Karpas-422 (cell line): ENCODE measurements around the gene MAP3K7CL. TPM values are rescaled to one million over a fixed set of nuclear protein-coding genes. Genes with fewer than 3 reads are reported as not detected.

Experiments
- DNase-seq: peaks from one replicate; pipeline ENCODE4 v3.0.0-alpha.2; 2015
- H2AFZ ChIP-seq: fragments of 200-600 bp; sonication (generic); 2 replicates; pipeline ENCODE4 v1.6.1; 2014; ENCODE audit warnings: antibody characterized with exemption, low read length, mixed read lengths
- H3K27ac ChIP-seq: fragments of 200-600 bp; sonication (generic); 2 replicates; pipeline ENCODE4 v1.5.1; 2014; ENCODE audit warnings: mild to moderate bottlenecking, low read length, moderate library complexity
- H3K27me3 ChIP-seq: fragments of 200-600 bp; sonication (generic); 2 replicates; pipeline ENCODE4 v1.6.1; 2014; ENCODE audit warnings: low read length, mixed read lengths
- H3K36me3 ChIP-seq: fragments of 200-600 bp; sonication (generic); 2 replicates; pipeline ENCODE4 v1.6.1; 2014; ENCODE audit warnings: low read length, mixed read lengths; ENCODE audit not compliant: insufficient read depth
- H3K4me1 ChIP-seq: fragments of 200-600 bp; sonication (generic); 2 replicates; pipeline ENCODE4 v1.6.1; 2014; ENCODE audit warnings: mild to moderate bottlenecking, low read length, mixed read lengths
- H3K4me2 ChIP-seq: fragments of 200-600 bp; sonication (generic); 2 replicates; pipeline ENCODE4 v1.6.1; 2014; ENCODE audit warnings: low read length, low read depth, mild to moderate bottlenecking; ENCODE audit not compliant: poor library complexity, severe bottlenecking
- H3K4me3 ChIP-seq: fragments of 200-600 bp; sonication (generic); 2 replicates; pipeline ENCODE4 v1.5.1; 2014; ENCODE audit warnings: mild to moderate bottlenecking, antibody characterized with exemption, low read length, mixed read lengths
- H3K79me2 ChIP-seq: fragments of 200-600 bp; sonication (generic); 2 replicates; pipeline ENCODE4 v1.6.1; 2014; ENCODE audit warnings: mild to moderate bottlenecking, low read length, mixed read lengths
- H3K9ac ChIP-seq: fragments of 200-600 bp; sonication (generic); 2 replicates; pipeline ENCODE4 v1.6.0; 2014; ENCODE audit warnings: low read length
- H3K9me2 ChIP-seq: fragments of 200-600 bp; sonication (generic), shearing (Covaris generic); replicated peaks from 2 replicates; pipeline ENCODE4 v1.6.0; 2014; ENCODE audit warnings: mild to moderate bottlenecking, low read length, moderate library complexity; ENCODE audit not compliant: insufficient read depth
- H3K9me3 ChIP-seq: fragments of 300-700, 200-600 bp; sonication (generic); 2 replicates; pipeline ENCODE4 v1.6.1; 2014; ENCODE audit warnings: low read length, mixed read lengths
- H4K20me1 ChIP-seq: fragments of 200-600 bp; sonication (generic); 2 replicates; pipeline ENCODE4 v1.6.1; 2014; ENCODE audit warnings: mild to moderate bottlenecking, antibody characterized with exemption, low read length, low read depth; ENCODE audit not compliant: insufficient read depth
- total RNA-seq: library from RNA; depleted of rRNA; stranded (reverse); fragments of >200 nt; shearing (Covaris generic); gene quantifications from 2 replicates; pipeline ENCODE4 v1.2.3, GENCODE V29; 2014; ENCODE audit warnings: low replicate concordance

Gene MAP3K7CL
- total RNA-seq, 1 experiment from 2014 or later: 38.3 TPM

GRCh38 chr21:29144736-29145353 is 14.4 kb downstream of the MAP3K7CL start:
- no peak overlapping the region for H3K4me3 ChIP-seq
- no peaks in the 10 kb centered on the region for H3K9me3 ChIP-seq
- DNase-seq: no peak
- H3K4me2 ChIP-seq: no peak overlapping the region
- H3K36me3 ChIP-seq: no peaks in the 10 kb centered on the region
- H3K9me2 ChIP-seq: no peaks in the 10 kb centered on the region; the same call in 1 of the 2 replicates
- no peak overlapping the region for H3K27ac ChIP-seq
- no peaks in the 10 kb centered on the region for H4K20me1 ChIP-seq
- H3K27me3 ChIP-seq: no peaks in the 10 kb centered on the region
- peaks cover 4% of the 10 kb centered on the region; the same call in 1 of the 2 replicates for H3K79me2 ChIP-seq
- no peak overlapping the region for H2AFZ ChIP-seq
- H3K9ac ChIP-seq: no peak overlapping the region
- H3K4me1 ChIP-seq: peaks cover 14% of the 10 kb centered on the region

DNA sequence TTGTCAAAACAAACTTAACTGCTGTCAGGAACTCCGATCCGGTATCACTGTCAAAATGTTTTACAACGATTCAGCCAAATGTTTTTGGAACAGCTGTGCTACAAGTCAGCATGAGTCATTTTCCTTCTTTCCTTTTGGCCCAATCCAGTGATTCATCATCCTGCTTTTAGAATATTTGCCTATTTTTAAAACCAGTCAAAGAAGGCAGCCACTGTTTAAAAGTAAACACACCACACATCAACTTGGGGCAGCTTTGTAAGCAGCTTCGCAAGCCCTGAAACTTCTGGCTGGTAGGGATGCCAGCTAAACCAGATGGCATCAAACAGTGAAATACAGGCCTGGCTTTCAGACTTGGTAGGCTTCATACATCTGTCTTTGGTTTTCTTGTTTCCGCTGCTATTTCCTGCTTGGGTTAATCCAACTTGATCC is 14.9 kb downstream of the MAP3K7CL start:
- no peak overlapping the region for H3K4me3 ChIP-seq
- H4K20me1 ChIP-seq: no peaks in the 10 kb centered on the region
- H3K9me3 ChIP-seq: no peaks in the 10 kb centered on the region
- H3K4me2 ChIP-seq: no peak overlapping the region
- H2AFZ ChIP-seq: no peak overlapping the region
- no peak for DNase-seq
- peaks cover 4% of the 10 kb centered on the region; the same call in 1 of the 2 replicates for H3K79me2 ChIP-seq
- no peaks in the 10 kb centered on the region for H3K27me3 ChIP-seq
- H3K27ac ChIP-seq: no peak overlapping the region
- H3K9ac ChIP-seq: no peak overlapping the region
- H3K4me1 ChIP-seq: peaks cover 13% of the 10 kb centered on the region
- no peaks in the 10 kb centered on the region; the same call in 1 of the 2 replicates for H3K9me2 ChIP-seq
- H3K36me3 ChIP-seq: no peaks in the 10 kb centered on the region

- Histone ChIP-seq H3K4me2 (no peak overlapping the region), H3K9me3 (no peaks in the 10 kb centered on the region), H3K9ac (no peak overlapping the region)
Observed at GRCh38 chr21:29145852-29146453, 15.5 kb downstream of the MAP3K7CL start.

GRCh38 chr21:29146726-29147125 is 16.3 kb downstream of the MAP3K7CL start:
- H3K4me3 ChIP-seq: no peak overlapping the region
- no peaks in the 10 kb centered on the region for H4K20me1 ChIP-seq
- no peak overlapping the region for H3K4me2 ChIP-seq
- DNase-seq: no peak
- no peaks in the 10 kb centered on the region for H3K27me3 ChIP-seq
- H3K4me1 ChIP-seq: no peaks in the 10 kb centered on the region
- H3K36me3 ChIP-seq: no peaks in the 10 kb centered on the region
- H3K79me2 ChIP-seq: peaks cover 4% of the 10 kb centered on the region; the same call in 1 of the 2 replicates
- H3K27ac ChIP-seq: no peak overlapping the region
- H3K9me3 ChIP-seq: no peaks in the 10 kb centered on the region
- H3K9ac ChIP-seq: no peak overlapping the region
- H2AFZ ChIP-seq: no peak overlapping the region
- no peaks in the 10 kb centered on the region; the same call in 1 of the 2 replicates for H3K9me2 ChIP-seq

More at GRCh38 chr21:29145852-29146453, 15.5 kb downstream of the MAP3K7CL start:
- no peak for DNase-seq
- Histone ChIP-seq H3K27ac (no peak overlapping the region), H3K36me3 (no peaks in the 10 kb centered on the region), H4K20me1 (no peaks in the 10 kb centered on the region), H3K79me2 (peaks cover 4% of the 10 kb centered on the region; the same call in 1 of the 2 replicates), H3K27me3 (no peaks in the 10 kb centered on the region), H2AFZ (no peak overlapping the region), H3K9me2 (no peaks in the 10 kb centered on the region; the same call in 1 of the 2 replicates), H3K4me1 (peaks cover 7% of the 10 kb centered on the region), H3K4me3 (no peak overlapping the region)

DNA sequence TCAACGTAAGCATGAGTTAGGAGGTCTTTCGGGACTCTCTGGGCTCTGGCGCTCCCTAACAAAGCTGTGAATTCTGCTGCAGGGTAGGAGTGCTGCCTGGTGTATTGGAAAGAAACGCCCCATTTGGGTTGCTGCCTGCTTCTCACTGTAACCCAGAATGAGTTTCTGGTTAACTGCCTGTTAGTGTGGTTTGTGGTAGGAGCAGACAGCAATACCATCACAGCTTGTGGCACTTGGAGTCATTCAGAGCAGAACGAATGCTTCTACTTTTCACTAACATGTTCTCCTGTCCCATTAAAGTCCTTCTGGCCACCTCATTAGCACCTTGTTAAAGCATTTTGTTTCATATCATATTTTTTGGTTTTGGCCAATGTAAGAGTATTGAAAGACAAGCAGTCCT is 18.1 kb downstream of the MAP3K7CL start:
- Histone ChIP-seq H4K20me1 (no peaks in the 10 kb centered on the region), H3K9me2 (no peaks in the 10 kb centered on the region; the same call in none of the 2 replicates), H2AFZ (no peak overlapping the region), H3K4me3 (no peak overlapping the region), H3K9ac (no peak overlapping the region), H3K9me3 (no peaks in the 10 kb centered on the region), H3K4me2 (no peak overlapping the region), H3K4me1 (no peaks in the 10 kb centered on the region), H3K79me2 (peaks cover 4% of the 10 kb centered on the region; the same call in 1 of the 2 replicates), H3K27me3 (no peaks in the 10 kb centered on the region), H3K27ac (no peak overlapping the region), H3K36me3 (no peaks in the 10 kb centered on the region)
- no peak for DNase-seq

DNA sequence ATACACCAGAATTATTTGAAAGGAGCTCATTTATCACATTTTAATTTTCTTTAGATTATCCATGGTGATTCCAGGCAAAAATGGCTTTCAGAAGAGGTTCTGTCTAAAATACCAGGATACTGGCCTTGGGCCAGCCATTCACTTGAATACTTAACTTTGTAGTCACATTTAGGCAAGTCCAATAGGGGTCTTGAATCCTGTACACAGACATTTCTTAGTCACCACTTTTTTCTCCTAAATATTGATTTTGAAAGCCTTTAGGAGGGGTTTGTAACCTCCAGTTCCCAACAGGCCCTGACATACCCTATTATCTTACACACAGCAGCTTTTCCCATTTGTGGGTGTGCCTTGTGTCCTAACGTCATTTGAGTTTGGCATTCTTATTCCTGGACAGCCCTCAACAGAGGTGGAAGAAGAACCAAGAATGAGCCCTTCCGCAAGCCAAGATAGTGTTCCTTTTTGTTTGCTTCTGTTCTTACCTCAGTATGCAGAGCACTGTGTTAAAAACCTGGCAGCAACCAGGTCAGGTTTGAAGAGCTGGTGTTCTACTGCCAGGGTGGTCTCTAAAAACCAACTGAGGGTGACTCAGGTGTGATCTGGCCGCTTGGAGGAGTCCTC is 19.5 kb downstream of the MAP3K7CL start:
- Histone ChIP-seq H3K79me2 (peaks cover 4% of the 10 kb centered on the region; the same call in 1 of the 2 replicates), H4K20me1 (no peaks in the 10 kb centered on the region), H3K36me3 (no peaks in the 10 kb centered on the region), H2AFZ (no peak overlapping the region), H3K9me3 (no peaks in the 10 kb centered on the region), H3K4me2 (no peak overlapping the region), H3K9ac (no peak overlapping the region), H3K27me3 (no peaks in the 10 kb centered on the region), H3K27ac (no peak overlapping the region), H3K4me1 (no peaks in the 10 kb centered on the region), H3K4me3 (no peak overlapping the region), H3K9me2 (no peaks in the 10 kb centered on the region; the same call in none of the 2 replicates)
- no peak for DNase-seq

GRCh38 chr21:29151931-29152330 is 21.5 kb downstream of the MAP3K7CL start:
- no peaks in the 10 kb centered on the region for H4K20me1 ChIP-seq
- no peak overlapping the region for H3K27ac ChIP-seq
- no peaks in the 10 kb centered on the region for H3K27me3 ChIP-seq
- H3K9me3 ChIP-seq: no peaks in the 10 kb centered on the region
- H3K9ac ChIP-seq: no peak overlapping the region
- DNase-seq: no peak
- H3K4me1 ChIP-seq: no peaks in the 10 kb centered on the region
- H3K9me2 ChIP-seq: no peaks in the 10 kb centered on the region; the same call in none of the 2 replicates
- no peak overlapping the region for H3K4me3 ChIP-seq
- no peaks in the 10 kb centered on the region for H3K36me3 ChIP-seq
- H2AFZ ChIP-seq: no peak overlapping the region
- no peak overlapping the region for H3K4me2 ChIP-seq
- peaks cover 4% of the 10 kb centered on the region; the same call in 1 of the 2 replicates for H3K79me2 ChIP-seq

- no peak for DNase-seq
- Histone ChIP-seq H2AFZ (no peak overlapping the region), H3K9me3 (no peaks in the 10 kb centered on the region), H3K4me1 (no peaks in the 10 kb centered on the region), H3K9me2 (no peaks in the 10 kb centered on the region; the same call in none of the 2 replicates), H3K27ac (no peak overlapping the region), H3K4me3 (no peak overlapping the region), H3K79me2 (no peaks in the 10 kb centered on the region), H3K36me3 (no peaks in the 10 kb centered on the region), H3K9ac (no peak overlapping the region), H3K4me2 (no peak overlapping the region), H3K27me3 (no peaks in the 10 kb centered on the region), H4K20me1 (no peaks in the 10 kb centered on the region)
Observed at GRCh38 chr21:29152916-29153315, 22.5 kb downstream of the MAP3K7CL start.
